ENCODE results near the gene RNF180. TPM values are rescaled to one million over a fixed set of nuclear protein-coding genes. Genes with fewer than 3 reads are reported as not detected.

RNF180 gene
- total RNA-seq, 1 donor from 2014 or later: 14.0 TPM

GRCh38 chr5:64144425-64145215 lies 21.0 kb upstream of the RNF180 start:
- intact Hi-C loops (cut with DNase I): loop anchor here (5.0 kb wide), 1 partner anchor 63 kb away; no protein-coding TSS in a partner anchor
- Histone ChIP-seq H3K4me3 (no peak overlapping the region), H3K9me3 (no peaks in the 10 kb centered on the region), H3K4me1 (peaks cover 9% of the 10 kb centered on the region), H3K27me3 (no peaks in the 10 kb centered on the region), H3K36me3 (no peaks in the 10 kb centered on the region), H3K27ac (no peak overlapping the region)
- DNase-seq (ENCODE audit: extremely low spot score in 2 of 2): no peak
- no peak for TF ChIP-seq POLR2A (IDR thresholded peaks at IDR 0.05)
- TF ChIP-seq POLR2AphosphoS5 (IDR thresholded peaks at IDR 0.05; ENCODE audit: insufficient read depth in 1 of 2, low read depth in 1 of 2): no peak
- TF ChIP-seq CTCF (IDR thresholded peaks at IDR 0.05): no peak

- Histone ChIP-seq H3K27ac (no peak overlapping the region), H3K27me3 (no peaks in the 10 kb centered on the region), H3K4me3 (no peak overlapping the region), H3K4me1 (peaks cover 9% of the 10 kb centered on the region), H3K36me3 (no peaks in the 10 kb centered on the region), H3K9me3 (no peaks in the 10 kb centered on the region)
- TF ChIP-seq CTCF (IDR thresholded peaks at IDR 0.05) (no peak), POLR2AphosphoS5 (IDR thresholded peaks at IDR 0.05; ENCODE audit: insufficient read depth in 1 of 2, low read depth in 1 of 2) (no peak), POLR2A (IDR thresholded peaks at IDR 0.05) (no peak)
- intact Hi-C loops (cut with DNase I): loop anchor here (5.0 kb wide), 1 partner anchor 62 kb away; no protein-coding TSS in a partner anchor
- DNase-seq (ENCODE audit: extremely low spot score in 2 of 2): no peak
Observed at GRCh38 chr5:64145216-64145895, 20.3 kb upstream of the RNF180 start.

- H3K9me3 ChIP-seq: no peaks in the 10 kb centered on the region
- no peak overlapping the region for H3K4me3 ChIP-seq
- TF ChIP-seq POLR2AphosphoS5 (IDR thresholded peaks at IDR 0.05; ENCODE audit: insufficient read depth in 1 of 2, low read depth in 1 of 2) (no peak), CTCF (IDR thresholded peaks at IDR 0.05) (no peak), POLR2A (IDR thresholded peaks at IDR 0.05) (no peak)
- intact Hi-C loops (cut with DNase I): loop anchor here (5.0 kb wide), 1 partner anchor 60 kb away; no protein-coding TSS in a partner anchor
- H3K4me1 ChIP-seq: peaks cover 9% of the 10 kb centered on the region
- no peak for DNase-seq (ENCODE audit: extremely low spot score in 2 of 2)
- H3K36me3 ChIP-seq: no peaks in the 10 kb centered on the region
- no peaks in the 10 kb centered on the region for H3K27me3 ChIP-seq
- H3K27ac ChIP-seq: no peak overlapping the region
Observed at GRCh38 chr5:64147379-64147778, 18.3 kb upstream of the RNF180 start.

- H3K4me1 ChIP-seq: peaks cover 9% of the 10 kb centered on the region
- intact Hi-C loops (cut with DNase I): loop anchor here (5.0 kb wide), 1 partner anchor 59 kb away; no protein-coding TSS in a partner anchor
Observed at GRCh38 chr5:64147849-64148441, 17.7 kb upstream of the RNF180 start.

More at GRCh38 chr5:64147849-64148441, 17.7 kb upstream of the RNF180 start:
- Histone ChIP-seq H3K27ac (no peak overlapping the region), H3K9me3 (no peaks in the 10 kb centered on the region), H3K4me3 (no peak overlapping the region), H3K27me3 (no peaks in the 10 kb centered on the region), H3K36me3 (no peaks in the 10 kb centered on the region)
- TF ChIP-seq CTCF (IDR thresholded peaks at IDR 0.05): peak; percentile 36 to 64 (median 46)
- TF ChIP-seq POLR2AphosphoS5 (IDR thresholded peaks at IDR 0.05; ENCODE audit: insufficient read depth in 1 of 2, low read depth in 1 of 2): no peak
- no peak for DNase-seq (ENCODE audit: extremely low spot score in 2 of 2)

Data from vagina (tissue), 2 donors.